ENCODE results near the gene RBP3.

- no peak for TF ChIP-seq CTCF (IDR thresholded peaks at IDR 0.05)
- TF ChIP-seq POLR2A (IDR thresholded peaks at IDR 0.05): no peak
Measured at GRCh38 chr10:47307381-47307780, 40.8 kb upstream of the RBP3 start.

Measured in adrenal gland (tissue), 5 donors.